Fibroblast of skin of left quadriceps (primary cell): ENCODE measurements around the gene C1QTNF6.
A peak's percentile ranks its signal among the peaks of the same experiment; 100 is the strongest.
"Not testable (repeated sequence)": the region's sequence is repeated elsewhere in the genome, so short reads cannot be mapped to it uniquely, and the experiment has no call there.

Experiments
- DNase-seq, 2 experiments: peaks; one replicate each; pipeline ENCODE4 v3.0.0-alpha.2; 2013; ENCODE audit warnings: low read depth in 2 of 2

The C1QTNF6 gene

DNA sequence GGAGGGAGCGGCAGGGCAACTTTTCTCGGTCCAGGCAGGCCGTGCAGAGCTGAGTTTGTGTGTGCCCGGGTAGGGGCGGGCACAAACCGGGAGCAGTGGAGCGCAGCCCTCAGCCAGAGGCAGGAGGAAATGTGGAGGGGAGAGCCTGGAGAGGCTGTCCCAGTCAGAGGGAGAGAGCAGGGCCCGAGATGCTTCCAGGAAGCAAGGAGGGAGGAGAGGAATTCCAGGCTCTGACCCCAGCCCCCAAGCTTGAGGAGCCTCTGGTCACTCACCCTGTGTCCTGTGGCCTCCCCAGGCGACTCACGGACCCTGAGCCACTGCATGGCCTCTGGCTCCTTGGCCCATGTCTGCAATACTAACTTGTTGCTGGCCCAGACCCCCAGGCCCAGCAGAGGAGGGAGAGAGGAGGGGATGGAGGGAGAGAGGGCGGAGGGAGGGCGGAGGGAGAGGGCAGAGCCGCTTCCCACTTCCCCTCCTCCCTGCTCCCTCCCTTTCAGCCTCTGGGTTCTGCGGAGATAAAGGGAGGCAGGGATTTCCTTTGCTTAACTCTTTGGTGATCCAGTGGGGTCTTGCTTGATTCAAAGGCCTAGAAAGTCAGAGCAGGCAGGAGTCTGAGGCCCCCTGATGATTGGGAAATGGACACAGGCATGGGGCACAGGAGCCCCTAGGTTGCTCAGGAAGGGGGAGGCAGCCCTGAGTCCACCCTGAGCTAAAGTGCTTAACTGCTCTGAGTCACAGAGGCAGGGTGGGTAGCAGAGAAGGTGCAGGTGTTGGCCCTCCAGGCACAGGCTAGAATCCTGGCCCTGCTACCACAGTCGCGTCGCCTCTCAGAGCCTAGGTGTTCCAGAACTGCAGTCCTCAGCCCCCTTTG lies at the start of gene C1QTNF6:
TSS of gene C1QTNF6 (minus strand) at position 357 of the 871 bp plus-strand sequence. CDS start at position 323, 34 bp downstream.
- peak; percentile 38 to 48 for DNase-seq

DNA sequence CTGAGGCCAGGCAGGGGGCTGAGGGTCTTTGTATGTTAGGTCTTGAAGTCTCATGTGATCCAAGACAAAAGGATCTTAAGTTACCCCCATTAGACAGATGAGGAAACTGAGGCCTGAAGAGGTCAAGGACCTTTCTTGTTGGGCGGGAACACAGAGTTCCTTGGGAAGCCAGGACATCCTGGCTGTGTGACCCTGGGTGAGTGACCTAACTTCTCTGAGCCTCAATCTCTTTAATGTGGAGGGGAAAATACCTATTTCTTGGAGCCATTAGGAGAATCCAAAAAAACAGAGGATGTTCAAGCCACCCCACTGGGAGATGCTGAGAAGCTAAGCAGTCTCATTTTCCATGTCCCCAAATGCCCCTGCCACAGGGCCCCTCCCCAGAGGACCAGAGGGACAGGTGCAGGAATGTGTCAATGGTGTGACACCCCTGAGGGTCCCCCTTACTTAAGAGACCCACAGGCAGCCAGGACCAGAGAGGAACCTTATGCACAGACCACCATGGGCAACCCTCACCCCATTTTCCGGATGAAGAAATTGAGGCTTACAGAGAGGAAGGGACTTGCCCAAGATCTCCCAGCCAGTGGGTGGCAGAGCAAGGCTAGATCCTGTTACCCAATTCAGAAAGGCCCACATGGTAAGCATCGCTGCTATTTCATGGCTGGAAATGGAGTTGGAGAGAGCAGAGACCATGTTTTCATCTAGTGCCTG lies 48.0 kb upstream of the C1QTNF6 start:
- DNase-seq: no peak

GRCh38 chr22:37234736-37235711 lies 47.0 kb upstream of the C1QTNF6 start:
- no peak for DNase-seq

DNA sequence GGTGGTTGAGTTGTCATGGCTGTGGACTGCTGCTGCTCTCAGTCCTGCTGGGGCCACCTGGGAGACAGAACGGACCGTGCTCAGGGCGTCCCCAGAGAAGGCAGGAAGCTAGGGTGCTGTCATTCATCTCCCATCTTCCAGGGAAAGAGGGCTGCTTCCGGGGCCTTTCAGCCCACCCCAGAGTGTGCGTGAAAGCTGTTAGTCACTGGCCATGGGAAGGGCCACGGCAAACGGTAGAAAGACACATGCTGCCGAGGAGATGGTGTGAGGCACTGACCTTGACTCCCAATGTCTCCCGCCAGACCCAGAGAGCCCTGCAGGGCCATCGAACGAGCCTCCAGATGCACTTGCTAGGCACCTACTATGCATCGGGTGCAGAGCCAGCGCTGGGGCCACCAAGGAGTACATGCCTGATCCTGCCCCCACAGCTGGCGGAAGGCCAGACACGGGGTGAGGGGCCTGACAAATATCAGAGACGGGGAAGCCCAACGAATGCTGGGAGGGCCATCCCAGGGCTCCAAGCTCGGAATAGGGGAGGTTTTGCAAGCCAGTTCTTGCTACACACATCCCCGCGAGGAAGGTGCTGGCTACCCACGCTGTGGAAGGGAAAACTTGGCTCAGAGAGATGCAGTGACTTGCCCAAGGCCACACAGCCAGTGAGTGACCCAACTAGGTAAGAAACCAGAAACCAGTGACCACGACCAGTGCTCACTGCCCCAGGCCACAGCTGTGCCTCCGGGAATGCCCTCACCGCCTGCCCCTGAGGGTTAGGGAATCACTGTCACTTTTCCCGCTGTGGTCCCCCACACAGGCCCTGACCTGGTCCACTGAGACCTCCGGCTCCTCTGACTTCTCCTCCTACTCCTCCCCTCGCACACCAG lies 45.9 kb upstream of the C1QTNF6 start:
- no peak for DNase-seq

GRCh38 chr22:37233371-37233750 lies 45.3 kb upstream of the C1QTNF6 start:
- DNase-seq: not testable (repeated sequence)

DNA sequence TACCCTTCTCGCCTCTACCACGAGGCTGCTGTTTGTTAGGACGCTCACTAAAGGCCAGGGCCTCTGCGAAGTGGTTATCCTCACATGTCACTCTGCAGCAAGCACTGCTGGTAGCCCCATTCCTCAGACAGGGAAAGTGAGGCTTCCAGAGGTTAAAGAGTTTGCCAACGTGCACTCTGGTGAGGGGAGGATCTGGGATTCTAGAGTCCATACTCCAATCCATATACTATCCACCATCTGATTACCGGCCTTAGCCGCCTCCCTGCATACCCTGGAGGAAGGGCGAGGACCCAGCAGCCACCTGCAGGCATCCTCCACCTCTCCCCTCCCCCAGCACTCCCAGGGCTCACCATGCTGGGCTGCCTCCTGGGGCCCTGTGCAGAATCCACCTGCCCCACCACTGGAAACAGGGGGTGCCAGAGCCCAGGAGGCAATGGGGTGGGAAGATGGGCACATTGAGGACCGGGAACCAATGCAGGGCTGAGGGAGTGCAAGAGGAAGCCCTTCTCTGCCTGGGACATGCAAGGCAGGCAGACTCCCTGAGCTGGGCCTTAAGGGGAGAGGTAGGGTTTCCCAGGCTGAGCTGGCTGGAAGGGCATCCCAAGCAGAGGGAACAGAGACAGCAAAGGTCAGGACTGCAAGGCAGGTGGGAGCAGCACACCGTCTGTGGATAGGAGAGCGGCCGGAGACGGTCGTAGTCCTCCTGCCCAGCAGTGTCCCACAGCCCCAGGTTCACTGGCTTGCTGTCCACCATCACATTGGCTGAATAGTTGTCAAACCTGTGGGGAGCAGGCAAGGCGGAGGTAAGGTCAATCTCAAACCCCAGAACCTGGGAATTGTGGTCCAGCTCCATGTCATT lies 44.3 kb upstream of the C1QTNF6 start:
- no peak for DNase-seq

- DNase-seq: no peak
Observed at GRCh38 chr22:37231406-37232139, 43.5 kb upstream of the C1QTNF6 start.

- no peak for DNase-seq
Observed at GRCh38 chr22:37230673-37231405, 42.8 kb upstream of the C1QTNF6 start.

DNA sequence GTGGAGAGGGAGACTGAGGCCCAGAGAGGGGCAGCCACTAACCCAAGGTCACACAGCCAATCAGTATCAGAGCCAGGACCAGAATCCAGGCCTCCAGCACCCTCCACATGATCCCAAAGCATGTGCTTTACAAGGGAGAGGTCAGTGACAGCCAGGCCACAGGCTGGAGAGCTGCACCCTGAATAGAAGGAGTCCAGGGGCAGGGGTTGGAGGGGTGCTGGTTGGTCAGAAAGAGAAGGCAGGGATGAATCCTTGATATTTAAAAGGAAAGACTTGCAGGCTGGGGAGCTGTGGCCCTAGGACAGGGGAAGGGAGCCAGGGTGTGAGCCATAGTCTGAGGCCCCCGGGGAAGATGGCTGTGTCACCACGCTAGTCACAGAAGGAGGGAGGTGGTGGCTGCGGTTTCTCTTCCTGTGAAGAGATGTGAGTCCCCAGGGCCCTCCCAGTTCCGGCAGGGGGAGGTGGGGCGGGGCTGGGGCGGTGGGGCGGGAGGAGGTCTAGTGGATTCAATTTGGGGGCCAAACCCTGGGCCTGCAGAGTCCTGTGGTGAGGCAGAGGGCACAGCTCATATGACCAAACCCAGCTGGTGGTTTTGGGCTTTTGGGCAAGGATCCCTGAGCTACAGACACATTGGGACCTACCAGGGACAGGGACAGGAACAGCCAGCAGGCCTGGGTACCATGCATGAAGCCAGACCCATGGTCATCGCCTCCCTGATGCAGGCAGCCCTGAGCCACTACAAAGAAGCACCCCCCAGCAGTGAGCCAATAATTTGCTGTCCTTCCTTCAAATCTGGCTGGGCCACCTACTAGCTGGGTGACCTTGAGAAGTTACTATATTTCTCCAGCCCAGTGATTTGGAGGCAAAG lies 42.0 kb upstream of the C1QTNF6 start:
- no peak for DNase-seq

DNA sequence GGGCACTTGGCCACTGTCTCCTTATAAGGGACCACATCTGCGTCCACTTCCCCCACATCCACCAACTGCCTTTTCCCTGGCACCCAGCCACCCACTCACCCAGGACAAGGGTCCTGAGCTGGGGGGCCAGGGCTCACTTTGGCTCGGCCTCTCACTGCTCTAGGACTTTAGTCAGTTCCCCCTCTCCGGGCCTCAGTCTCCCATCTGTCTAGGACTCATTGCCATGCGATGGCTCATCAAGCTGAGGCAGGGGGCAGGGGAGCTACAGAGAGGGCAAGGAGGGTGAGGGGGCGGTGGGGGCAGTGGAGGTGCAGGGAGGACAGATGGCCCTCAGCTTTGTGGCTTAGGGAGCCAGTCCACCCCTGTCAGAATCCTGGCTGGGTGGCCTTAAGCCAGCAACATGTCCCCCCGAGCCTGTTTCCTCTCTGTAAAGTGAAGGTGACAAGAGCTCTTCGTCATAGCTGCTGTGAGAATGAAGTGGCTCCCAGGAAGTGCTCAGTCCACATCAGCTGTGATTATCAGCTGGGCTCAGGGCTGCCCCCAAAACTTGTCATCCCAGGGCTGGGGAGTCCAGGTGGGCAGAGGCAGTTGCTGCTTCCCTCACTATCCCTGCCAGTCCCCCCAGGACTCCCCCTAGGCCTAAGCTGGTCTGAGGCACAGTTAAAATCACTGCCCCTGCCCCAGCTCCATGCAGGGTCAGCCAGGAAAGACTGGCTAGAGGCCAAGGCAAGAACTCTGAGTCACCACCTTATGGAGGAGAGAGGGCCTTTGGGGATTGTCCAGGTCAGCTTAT lies 41.2 kb upstream of the C1QTNF6 start:
- DNase-seq: peak in 1 of 2 experiments; percentile 33

- DNase-seq: peak; percentile 29 to 40
Observed at GRCh38 chr22:37228106-37229011, 40.3 kb upstream of the C1QTNF6 start.

DNA sequence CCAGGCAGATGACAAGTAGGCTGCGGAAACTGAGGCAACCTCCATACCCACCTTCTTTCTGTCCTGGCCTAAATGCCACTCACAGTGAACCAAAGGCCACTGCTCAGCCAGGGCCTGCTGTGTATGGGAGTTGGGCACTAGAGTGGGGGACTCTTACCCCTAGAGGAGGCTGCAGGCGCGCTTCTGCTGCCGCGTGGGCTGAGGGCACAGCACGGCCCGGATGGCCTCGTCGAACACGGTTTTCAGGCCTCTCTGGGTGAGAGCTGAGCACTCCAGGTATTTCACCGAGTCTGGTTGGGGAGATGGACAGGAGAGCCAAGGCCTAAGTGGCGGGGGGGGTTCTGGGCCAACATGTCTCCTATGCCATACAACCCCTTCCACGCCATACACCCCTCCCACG lies 38.5 kb upstream of the C1QTNF6 start:
- DNase-seq: no peak

DNA sequence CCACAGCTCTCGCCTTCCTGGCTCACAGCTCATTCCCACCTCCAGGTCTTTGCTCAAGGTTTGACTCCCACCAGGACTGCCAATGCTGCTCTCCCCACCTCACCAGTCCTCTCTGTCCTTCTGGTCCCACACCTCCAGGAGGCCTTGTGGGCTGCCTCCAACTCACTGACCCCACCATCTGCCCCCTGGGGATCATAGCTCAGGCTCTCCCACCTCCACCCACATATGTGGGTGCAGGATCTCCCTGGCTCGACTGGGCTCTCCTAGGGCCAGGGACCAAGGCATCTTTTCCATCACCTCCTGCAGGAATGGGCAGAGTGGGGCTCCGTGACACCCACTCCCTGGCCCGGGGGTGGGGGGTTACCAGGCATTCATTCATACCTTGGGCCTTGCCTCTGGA lies 38.0 kb upstream of the C1QTNF6 start:
- DNase-seq: no peak

DNA sequence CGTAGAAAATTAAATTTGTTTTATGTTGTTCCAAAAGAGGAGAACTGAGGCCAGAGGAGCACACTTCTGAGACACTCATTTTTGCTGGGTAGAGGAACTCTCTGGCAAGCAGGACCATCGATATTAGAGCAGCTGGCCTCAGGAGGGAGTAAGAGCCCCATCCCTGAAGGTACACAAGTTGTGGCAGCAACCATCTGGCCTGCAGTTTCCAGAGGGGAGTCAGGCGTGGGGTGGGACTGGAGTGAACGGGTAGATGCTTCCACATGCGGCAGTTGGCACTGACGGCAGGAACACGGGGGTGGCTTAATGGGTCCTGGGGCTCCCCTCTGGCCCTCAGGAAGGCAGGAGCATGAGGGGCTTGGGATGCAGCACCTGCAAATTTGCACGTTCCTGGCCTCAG lies 37.4 kb upstream of the C1QTNF6 start:
- DNase-seq: no peak

DNA sequence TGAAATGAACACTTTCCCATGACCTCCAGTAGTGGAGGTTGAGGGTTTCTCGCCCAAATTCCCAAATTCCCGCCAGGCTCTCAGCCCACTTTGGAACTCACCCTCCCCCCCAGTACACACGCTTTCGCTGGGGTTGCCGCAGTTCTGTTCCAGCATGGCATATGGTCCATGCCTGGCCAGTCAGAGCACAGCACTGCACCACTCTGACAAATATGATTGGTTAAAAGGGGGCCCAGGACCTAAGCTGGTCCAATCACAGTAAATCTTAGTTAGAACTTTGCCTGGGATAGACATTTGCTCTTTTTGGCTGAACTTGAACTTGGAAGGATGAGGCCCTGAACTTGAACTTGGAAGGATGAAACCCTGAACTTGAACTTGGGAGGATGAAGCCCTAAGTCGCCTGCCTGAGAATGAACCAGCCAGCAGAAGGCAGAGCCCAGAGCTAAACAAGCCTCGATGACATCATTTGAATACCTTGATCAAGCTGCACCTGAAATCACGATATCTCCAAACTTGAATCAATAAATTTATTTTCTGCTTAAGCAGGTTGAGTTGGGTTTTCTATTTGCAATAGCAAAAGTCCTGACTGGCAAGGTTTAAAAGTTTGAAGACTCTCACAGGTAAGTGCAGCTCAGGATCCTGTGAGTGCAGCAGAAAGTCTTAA lies 36.8 kb upstream of the C1QTNF6 start:
- no peak for DNase-seq
